Measurements from ENCODE around the gene TMEM245.
"Not testable (repeated sequence)": the region's sequence is repeated elsewhere in the genome, so short reads cannot be mapped to it uniquely, and the experiment has no call there.

The TMEM245 gene

GRCh38 chr9:108991479-108991878 is 128.3 kb downstream of the TMEM245 start:
- DNase-seq (ENCODE audit: low spot score): no peak

DNA sequence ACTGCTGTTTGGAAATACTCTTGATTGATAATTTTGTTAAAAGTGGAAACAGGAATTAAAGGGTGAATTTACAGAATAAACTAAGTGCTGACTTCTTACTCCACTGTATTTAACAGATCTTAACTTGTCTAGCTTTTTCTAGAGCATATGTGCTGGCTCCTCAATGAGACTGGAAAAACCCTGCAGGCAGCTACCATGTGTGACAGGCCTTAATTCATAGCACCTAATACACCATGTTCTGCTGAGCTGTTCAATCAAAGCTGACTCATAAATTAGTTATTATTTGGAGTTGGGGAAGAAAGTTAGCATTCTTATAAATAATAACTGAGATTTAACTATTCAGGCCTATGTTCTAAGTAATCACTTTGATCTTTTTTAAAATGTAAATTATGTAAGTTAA is 135.9 kb downstream of the TMEM245 start:
- no peak for DNase-seq (ENCODE audit: low spot score)

DNA sequence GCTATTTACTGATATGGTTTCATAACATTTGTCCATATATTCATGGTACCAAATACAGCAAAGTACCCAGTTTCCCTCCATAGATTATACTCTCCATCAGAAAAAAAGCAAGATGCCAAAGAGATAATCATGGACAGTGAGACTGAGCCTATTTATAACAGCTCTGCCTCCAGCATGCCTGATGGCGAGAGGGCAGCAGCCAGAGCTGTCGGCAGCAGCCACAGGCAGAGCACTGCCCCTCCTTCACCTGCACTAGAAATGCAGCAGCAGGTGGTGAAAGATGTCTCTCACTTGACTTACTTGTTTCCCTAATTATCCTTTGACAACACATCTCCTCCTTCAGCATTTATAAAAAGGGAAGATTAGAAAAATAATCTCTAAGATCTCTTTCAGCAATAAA is 138.9 kb downstream of the TMEM245 start:
- no peak for DNase-seq (ENCODE audit: low spot score)

GRCh38 chr9:108978205-108978604 is 141.5 kb downstream of the TMEM245 start:
- no peak for DNase-seq (ENCODE audit: low spot score)

- no peak for DNase-seq (ENCODE audit: low spot score)
These were observed 145.9 kb downstream of the TMEM245 start for GRCh38 chr9:108973895-108974294.

- no peak for DNase-seq (ENCODE audit: low spot score)
These were observed 147.0 kb downstream of the TMEM245 start for GRCh38 chr9:108972626-108973209.

DNA sequence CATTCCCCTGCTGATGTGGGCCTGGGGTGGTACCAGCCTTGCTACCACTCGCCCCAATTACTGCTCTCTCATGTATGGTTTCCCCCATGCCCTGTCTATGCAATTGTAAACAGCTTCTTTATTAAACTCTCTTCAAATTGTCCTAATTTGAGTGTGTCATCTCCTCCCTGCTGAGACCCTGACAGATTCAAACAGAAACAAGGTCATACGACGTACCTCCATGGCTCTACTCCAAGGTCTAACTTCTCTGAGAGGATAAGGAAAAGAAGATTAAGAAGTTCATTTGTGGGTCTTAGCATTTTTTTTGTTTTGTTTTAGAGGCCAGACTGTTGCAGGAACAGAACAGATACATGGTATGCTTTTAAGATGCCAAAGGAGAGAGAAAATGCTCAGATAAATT is 147.6 kb downstream of the TMEM245 start:
- DNase-seq (ENCODE audit: low spot score): no peak

- DNase-seq (ENCODE audit: low spot score): not testable (repeated sequence)
These were observed 148.4 kb downstream of the TMEM245 start for GRCh38 chr9:108971392-108971791.

- no peak for DNase-seq (ENCODE audit: low spot score)
These were observed 151.8 kb downstream of the TMEM245 start for GRCh38 chr9:108967916-108968315.

Measured in RKO (cell line).